SK-N-SH treated with all-trans-retinoic acid at 6 μM for 48 hours (cell line): ENCODE results near the gene SMC2.

Experiments used
- ATAC-seq: fragments of 200-7000 bp; cut with Tn5 transposase; 3 replicates; pipeline ENCODE4 v1.9.1; 2020; ENCODE audit warnings: mild to moderate bottlenecking, moderate library complexity
- ARNTL ChIP-seq: fragments of 450-650 bp; formaldehyde crosslinking; IDR thresholded peaks from 2 replicates; pipeline ENCODE4 v1.5.0; 2020; ENCODE audit warnings: low read depth, mild to moderate bottlenecking, moderate library complexity, borderline replicate concordance
- BACH2 ChIP-seq: fragments of 250-450 bp; sonication (Bioruptor Pico); IDR thresholded peaks from 2 replicates; pipeline ENCODE4 v1.9.0; 2021; ENCODE audit warnings: mild to moderate bottlenecking, borderline replicate concordance
- CREB5 ChIP-seq: fragments of 250-450 bp; sonication (Bioruptor Pico); IDR thresholded peaks from 2 replicates; pipeline ENCODE4 v1.5.1; 2020; ENCODE audit warnings: low read depth, mild to moderate bottlenecking, moderate library complexity
- CSDC2 ChIP-seq: fragments of 250-450 bp; sonication (Bioruptor Pico); IDR thresholded peaks from 2 replicates; pipeline ENCODE4 v1.5.0; 2020; ENCODE audit warnings: mild to moderate bottlenecking, moderate library complexity
- CSRNP3 ChIP-seq: fragments of 250-450 bp; sonication (Bioruptor Pico); IDR thresholded peaks from 2 replicates; pipeline ENCODE4 v1.5.1; 2021; ENCODE audit warnings: mild to moderate bottlenecking, moderate library complexity
- ESRRG ChIP-seq: fragments of 250-450 bp; sonication (Bioruptor Pico); IDR thresholded peaks from 2 replicates; pipeline ENCODE4 v1.6.1; 2021; ENCODE audit warnings: mild to moderate bottlenecking
- GLIS3 ChIP-seq: fragments of 250-450 bp; sonication (Bioruptor Pico); IDR thresholded peaks from 2 replicates; pipeline ENCODE4 v1.5.0; 2020; ENCODE audit warnings: mild to moderate bottlenecking, moderate library complexity
- ISL1 ChIP-seq: fragments of 250-450 bp; sonication (Bioruptor Pico); IDR thresholded peaks from 2 replicates; pipeline ENCODE4 v2.1.2; 2022; ENCODE audit warnings: mild to moderate bottlenecking, moderate library complexity
- OSR1 ChIP-seq: fragments of 250-450 bp; sonication (Bioruptor Pico); IDR thresholded peaks from 2 replicates; pipeline ENCODE4 v1.8.0; 2022; ENCODE audit warnings: moderate library complexity, mild to moderate bottlenecking, inconsistent platforms
- PATZ1 ChIP-seq: fragments of 250-450 bp; sonication (Bioruptor Pico); IDR thresholded peaks from 2 replicates; pipeline ENCODE4 v1.8.0; 2020; ENCODE audit warnings: mild to moderate bottlenecking, moderate library complexity, borderline replicate concordance
- POU6F1 ChIP-seq: fragments of 250-450 bp; sonication (Bioruptor Pico); IDR thresholded peaks from 2 replicates; pipeline ENCODE4 v1.8.0; 2021; ENCODE audit warnings: low read depth, mild to moderate bottlenecking, moderate library complexity, borderline replicate concordance
- RARB ChIP-seq: fragments of 250-450 bp; sonication (Bioruptor Pico); IDR thresholded peaks from 2 replicates; pipeline ENCODE4 v1.8.0; 2021; ENCODE audit warnings: mild to moderate bottlenecking, moderate library complexity
- SNAI2 ChIP-seq: fragments of 250-450 bp; sonication (Bioruptor Pico); IDR thresholded peaks from 2 replicates; pipeline ENCODE4 v1.5.0; 2020; ENCODE audit warnings: mild to moderate bottlenecking, moderate library complexity
- TCF4 ChIP-seq: fragments of 250-450 bp; sonication (Bioruptor Pico); IDR thresholded peaks from 2 replicates; pipeline ENCODE4 v1.8.0; 2021; ENCODE audit warnings: mild to moderate bottlenecking, moderate library complexity, borderline replicate concordance
- TOX ChIP-seq: fragments of 250-450 bp; sonication (Bioruptor Pico); IDR thresholded peaks from 2 replicates; pipeline ENCODE4 v1.8.0; 2021; ENCODE audit warnings: mild to moderate bottlenecking, moderate library complexity, borderline replicate concordance
- TSHZ2 ChIP-seq: fragments of 250-450 bp; sonication (Bioruptor Pico); IDR thresholded peaks from 2 replicates; pipeline ENCODE4 v1.5.0; 2020; ENCODE audit warnings: mild to moderate bottlenecking, moderate library complexity
- ZC3H10 ChIP-seq: fragments of 250-450 bp; sonication (Bioruptor Pico); IDR thresholded peaks from 2 replicates; pipeline ENCODE4 v1.5.1; 2021; ENCODE audit warnings: mild to moderate bottlenecking, moderate library complexity
- ZNF565 ChIP-seq: fragments of 450-650 bp; formaldehyde crosslinking; conservative IDR thresholded peaks from 2 replicates; pipeline ENCODE4 v1.5.0; 2020; ENCODE audit warnings: low read depth, mild to moderate bottlenecking, moderate library complexity
- ZNF70 ChIP-seq: fragments of 450-650 bp; formaldehyde crosslinking; IDR thresholded peaks from 2 replicates; pipeline ENCODE4 v1.5.0; 2020; ENCODE audit warnings: mild to moderate bottlenecking, moderate library complexity
- ZNF8 ChIP-seq: fragments of 450-650 bp; formaldehyde crosslinking; IDR thresholded peaks from 2 replicates; pipeline ENCODE4 v1.5.0; 2020; ENCODE audit warnings: mild to moderate bottlenecking, moderate library complexity

Gene SMC2

GRCh38 chr9:104121022-104121421 is 26.9 kb downstream of the SMC2 start:
- ATAC-seq: no peak
- TF ChIP-seq TOX (CRISPR knock-in tag) (no peak), ZNF565 (CRISPR knock-in tag) (no peak), POU6F1 (CRISPR knock-in tag) (no peak), CREB5 (CRISPR knock-in tag) (no peak), ZC3H10 (CRISPR knock-in tag) (no peak), TCF4 (CRISPR knock-in tag) (no peak), CSDC2 (CRISPR knock-in tag) (no peak)

GRCh38 chr9:104138243-104138868 is 44.2 kb downstream of the SMC2 start:
- no peak for TF ChIP-seq ZNF70 (CRISPR knock-in tag)
- no peak for TF ChIP-seq ESRRG (CRISPR knock-in tag)
- TF ChIP-seq ZNF565 (CRISPR knock-in tag): no peak
- TF ChIP-seq GLIS3 (CRISPR knock-in tag): no peak
- no peak for TF ChIP-seq TOX (CRISPR knock-in tag)
- no peak for TF ChIP-seq PATZ1 (CRISPR knock-in tag)
- TF ChIP-seq, all 23 proteins: peak for 0
- no peak for ATAC-seq

- no peak for ATAC-seq
- TF ChIP-seq POU6F1 (CRISPR knock-in tag) (no peak), CSRNP3 (no peak), BACH2 (no peak), ZNF8 (no peak)
Measured at GRCh38 chr9:104142799-104143549, 48.9 kb downstream of the SMC2 start.

- no peak for TF ChIP-seq RARB
- no peak for TF ChIP-seq OSR1
- TF ChIP-seq ARNTL: no peak
- no peak for TF ChIP-seq GLIS3 (CRISPR knock-in tag)
- no peak for TF ChIP-seq SNAI2 (CRISPR knock-in tag)
- no peak for TF ChIP-seq ZNF70 (CRISPR knock-in tag)
- TF ChIP-seq ESRRG (CRISPR knock-in tag): no peak
- TF ChIP-seq ZNF8: no peak
- TF ChIP-seq, all 23 proteins: peak for 0
- no peak for ATAC-seq
Measured at GRCh38 chr9:104143550-104143910, 49.4 kb downstream of the SMC2 start.

GRCh38 chr9:104144336-104144735 is 50.2 kb downstream of the SMC2 start:
- TF ChIP-seq TSHZ2 (CRISPR knock-in tag) (no peak), ESRRG (CRISPR knock-in tag) (no peak), ISL1 (no peak)
- ATAC-seq: no peak
